ENCODE data around the gene KCNH1. TPM values are rescaled to one million over a fixed set of nuclear protein-coding genes. Genes with fewer than 3 reads are reported as not detected.

Gene KCNH1
- total RNA-seq, 2 donors from 2014 or later, result 0.68 to 1.2 TPM

DNA sequence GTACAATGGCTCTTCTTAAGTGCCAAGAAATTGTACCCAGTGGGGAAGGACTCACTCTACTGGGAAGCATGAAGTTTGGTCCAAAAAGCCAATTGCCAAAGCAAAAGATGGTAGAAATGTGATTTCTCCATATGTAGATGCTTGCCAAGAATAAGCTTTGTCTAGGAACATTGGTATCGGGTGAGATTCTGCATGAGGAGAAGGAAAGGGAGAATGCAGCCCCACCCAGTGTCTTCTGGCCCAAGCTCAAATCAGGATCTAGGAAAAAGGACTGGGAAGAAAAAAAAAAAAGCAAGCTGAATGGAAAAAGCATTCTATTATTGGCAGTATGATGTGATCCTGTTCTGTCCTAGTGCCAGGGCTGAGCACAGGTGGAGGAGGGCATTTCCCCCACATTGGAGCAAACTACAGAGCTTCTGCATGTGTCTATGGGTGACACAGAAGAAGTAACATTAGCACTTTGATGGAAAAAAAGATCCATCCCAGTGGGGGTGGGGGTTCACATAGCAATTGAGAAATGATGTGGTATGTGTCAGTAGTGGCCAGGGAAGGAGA lies 226.6 kb downstream of the KCNH1 start:
- no peak for DNase-seq (ENCODE audit: low spot score)
- Histone ChIP-seq H3K4me1 (replicated peaks) (no peaks in the 10 kb centered on the region), H3K9me3 (no peaks in the 10 kb centered on the region), H3K27ac (no peak overlapping the region), H3K4me3 (no peak overlapping the region), H3K27me3 (replicated peaks; ENCODE audit: insufficient read depth) (no peaks in the 10 kb centered on the region), H3K36me3 (no peaks in the 10 kb centered on the region)
- 53% methylated on average over 1 of the region's 1 CpG for WGBS
- intact Hi-C loops (cut with DNase I), result no loop called here
- TF ChIP-seq POLR2AphosphoS5 (IDR thresholded peaks at IDR 0.05) (no peak), POLR2A (IDR thresholded peaks at IDR 0.05) (no peak)
- TF ChIP-seq, protein P1, sequence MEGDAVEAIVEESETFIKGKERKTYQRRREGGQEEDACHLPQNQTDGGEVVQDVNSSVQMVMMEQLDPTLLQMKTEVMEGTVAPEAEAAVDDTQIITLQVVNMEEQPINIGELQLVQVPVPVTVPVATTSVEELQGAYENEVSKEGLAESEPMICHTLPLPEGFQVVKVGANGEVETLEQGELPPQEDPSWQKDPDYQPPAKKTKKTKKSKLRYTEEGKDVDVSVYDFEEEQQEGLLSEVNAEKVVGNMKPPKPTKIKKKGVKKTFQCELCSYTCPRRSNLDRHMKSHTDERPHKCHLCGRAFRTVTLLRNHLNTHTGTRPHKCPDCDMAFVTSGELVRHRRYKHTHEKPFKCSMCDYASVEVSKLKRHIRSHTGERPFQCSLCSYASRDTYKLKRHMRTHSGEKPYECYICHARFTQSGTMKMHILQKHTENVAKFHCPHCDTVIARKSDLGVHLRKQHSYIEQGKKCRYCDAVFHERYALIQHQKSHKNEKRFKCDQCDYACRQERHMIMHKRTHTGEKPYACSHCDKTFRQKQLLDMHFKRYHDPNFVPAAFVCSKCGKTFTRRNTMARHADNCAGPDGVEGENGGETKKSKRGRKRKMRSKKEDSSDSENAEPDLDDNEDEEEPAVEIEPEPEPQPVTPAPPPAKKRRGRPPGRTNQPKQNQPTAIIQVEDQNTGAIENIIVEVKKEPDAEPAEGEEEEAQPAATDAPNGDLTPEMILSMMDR (IDR thresholded peaks at IDR 0.05), result no peak

DNA sequence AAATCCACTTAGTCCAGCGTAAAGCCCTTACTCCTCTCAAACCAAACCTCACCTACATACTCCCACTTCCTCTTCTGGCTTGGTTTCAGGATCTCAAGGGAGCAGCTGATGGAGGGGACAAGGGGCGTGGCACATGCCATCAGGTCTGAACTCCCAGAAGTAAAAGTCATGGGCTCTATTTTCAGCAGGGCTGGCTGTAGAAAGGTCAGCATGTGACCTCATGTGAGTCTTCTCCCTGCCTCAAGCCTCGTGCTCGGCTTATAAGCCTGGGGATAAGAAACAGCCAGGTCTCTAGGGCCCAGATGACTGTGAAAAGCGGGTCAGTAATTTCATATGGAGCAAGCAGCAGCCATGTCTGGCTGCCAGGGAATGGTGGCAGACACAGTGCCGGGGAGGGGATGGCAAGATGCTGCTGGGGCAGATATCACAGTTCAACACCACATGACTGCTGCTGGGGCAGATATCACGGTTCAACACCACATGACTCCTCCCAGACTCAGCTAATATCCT lies 227.9 kb downstream of the KCNH1 start:
- no peaks in the 10 kb centered on the region for H3K27me3 ChIP-seq (replicated peaks; ENCODE audit: insufficient read depth)
- no peaks in the 10 kb centered on the region for H3K9me3 ChIP-seq
- H3K4me1 ChIP-seq (replicated peaks), result no peaks in the 10 kb centered on the region
- H3K36me3 ChIP-seq, result no peaks in the 10 kb centered on the region
- no peak for DNase-seq (ENCODE audit: low spot score)
- intact Hi-C loops (cut with DNase I), result no loop called here
- no peak overlapping the region for H3K27ac ChIP-seq
- no peak overlapping the region for H3K4me3 ChIP-seq
- 69% methylated on average over 7 of the region's 7 CpGs for WGBS
- TF ChIP-seq, protein P1 (IDR thresholded peaks at IDR 0.05), result no peak
- no peak for TF ChIP-seq POLR2AphosphoS5 (IDR thresholded peaks at IDR 0.05)
- no peak for TF ChIP-seq POLR2A (IDR thresholded peaks at IDR 0.05)

DNA sequence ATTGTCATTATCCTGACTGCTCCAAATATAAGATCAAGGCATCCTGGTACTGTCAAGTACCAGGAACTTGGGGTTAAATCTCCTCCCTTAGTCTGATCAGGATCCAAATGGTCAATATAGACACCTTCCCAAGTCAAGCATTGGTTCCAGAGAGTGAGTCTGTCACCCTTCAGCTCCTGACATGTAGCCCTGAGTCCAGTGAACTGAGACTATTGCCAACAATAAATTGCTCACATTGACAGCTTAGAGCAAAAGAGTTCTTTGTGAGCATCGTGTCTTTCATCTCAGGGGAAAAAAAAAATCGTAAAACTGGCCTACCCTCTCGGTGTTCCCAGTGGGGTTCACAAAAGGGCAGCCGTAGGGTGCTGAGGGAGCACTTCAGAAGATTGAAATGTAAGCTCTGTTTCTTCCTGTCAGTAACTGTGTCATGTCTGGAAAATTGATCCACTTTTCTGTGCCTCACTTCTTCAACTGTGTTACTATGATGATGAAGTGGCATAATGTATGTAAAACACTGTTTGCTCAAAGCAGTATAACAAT lies 228.5 kb downstream of the KCNH1 start:
- Histone ChIP-seq H3K4me3 (no peak overlapping the region), H3K27me3 (replicated peaks; ENCODE audit: insufficient read depth) (no peaks in the 10 kb centered on the region), H3K27ac (no peak overlapping the region), H3K36me3 (no peaks in the 10 kb centered on the region), H3K9me3 (no peaks in the 10 kb centered on the region), H3K4me1 (replicated peaks) (no peaks in the 10 kb centered on the region)
- 28% methylated on average over 4 of the region's 4 CpGs for WGBS
- no peak for DNase-seq (ENCODE audit: low spot score)
- intact Hi-C loops (cut with DNase I), result no loop called here
- no peak for TF ChIP-seq POLR2AphosphoS5 (IDR thresholded peaks at IDR 0.05)
- TF ChIP-seq, protein P1 (IDR thresholded peaks at IDR 0.05), result no peak
- no peak for TF ChIP-seq POLR2A (IDR thresholded peaks at IDR 0.05)

DNA sequence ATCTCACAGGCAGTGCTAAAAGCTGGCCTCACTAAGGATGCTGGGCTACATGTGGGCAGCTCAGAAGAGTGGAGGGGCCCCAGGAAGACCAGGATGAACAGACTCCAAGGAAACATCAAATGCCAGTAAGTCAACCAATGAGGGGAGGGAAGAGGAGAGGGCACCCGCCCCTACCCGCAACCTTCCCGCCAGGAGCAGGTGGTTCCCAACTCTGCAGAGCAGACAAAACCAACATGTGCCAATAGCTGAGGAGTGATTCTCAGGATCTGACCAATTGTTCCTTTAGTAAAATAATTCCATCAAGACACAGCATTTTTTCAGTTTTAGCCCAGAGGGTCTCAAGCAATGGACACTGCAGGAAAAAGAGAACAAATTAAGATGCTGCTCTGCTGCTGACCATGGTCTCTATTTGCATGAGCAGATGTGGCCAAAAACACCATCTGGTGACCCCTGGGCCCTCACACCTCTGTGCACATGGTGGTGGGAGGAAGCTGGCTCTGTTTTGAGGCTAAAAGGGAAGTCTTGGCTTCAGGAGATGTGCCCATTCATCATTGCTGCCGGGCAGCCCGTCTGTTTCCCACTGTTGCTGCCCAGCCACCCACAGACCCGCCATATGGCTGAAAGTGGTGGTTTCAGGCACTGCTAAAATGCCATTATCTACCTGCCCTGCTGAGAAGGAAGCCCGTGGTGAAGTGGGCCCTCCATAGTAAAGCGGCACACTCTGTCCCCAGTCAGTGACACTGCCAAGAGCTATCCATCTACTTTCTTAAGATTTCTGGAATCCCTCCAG lies 231.8 kb downstream of the KCNH1 start:
- DNase-seq (ENCODE audit: low spot score), result no peak
- intact Hi-C loops (cut with DNase I), result no loop called here
- TF ChIP-seq, protein P1 (IDR thresholded peaks at IDR 0.05), result no peak
- TF ChIP-seq POLR2AphosphoS5 (IDR thresholded peaks at IDR 0.05) (no peak), POLR2A (IDR thresholded peaks at IDR 0.05) (no peak)
- no peak overlapping the region for H3K4me3 ChIP-seq
- H3K36me3 ChIP-seq, result no peaks in the 10 kb centered on the region
- 81% methylated on average over 8 of the region's 8 CpGs for WGBS
- H3K27ac ChIP-seq, result no peak overlapping the region
- H3K9me3 ChIP-seq, result no peaks in the 10 kb centered on the region
- H3K27me3 ChIP-seq (replicated peaks; ENCODE audit: insufficient read depth), result no peaks in the 10 kb centered on the region
- H3K4me1 ChIP-seq (replicated peaks), result no peaks in the 10 kb centered on the region

Data from prostate gland (tissue), 2 donors.